Stimulated activated CD8-positive, alpha-beta memory T cell treated with anti-CD3 and anti-CD28 coated beads, Interleukin-15, amount 100 ng/mL, for 24 hours (primary cell): ENCODE data around the gene RILPL1.
"Not testable (repeated sequence)": the region's sequence is repeated elsewhere in the genome, so short reads cannot be mapped to it uniquely, and the experiment has no call there.

Experiments
- DNase-seq: peaks from one replicate; pipeline ENCODE4 v3.0.0-alpha.2; 2020; ENCODE audit warnings: low read depth

Gene RILPL1

GRCh38 chr12:123529686-123530085 is 3.8 kb downstream of the RILPL1 start:
- DNase-seq = no peak

- DNase-seq = no peak
Observed at GRCh38 chr12:123528858-123529257, 4.7 kb downstream of the RILPL1 start.

- no peak for DNase-seq
Observed at GRCh38 chr12:123526542-123527080, 6.9 kb downstream of the RILPL1 start.

DNA sequence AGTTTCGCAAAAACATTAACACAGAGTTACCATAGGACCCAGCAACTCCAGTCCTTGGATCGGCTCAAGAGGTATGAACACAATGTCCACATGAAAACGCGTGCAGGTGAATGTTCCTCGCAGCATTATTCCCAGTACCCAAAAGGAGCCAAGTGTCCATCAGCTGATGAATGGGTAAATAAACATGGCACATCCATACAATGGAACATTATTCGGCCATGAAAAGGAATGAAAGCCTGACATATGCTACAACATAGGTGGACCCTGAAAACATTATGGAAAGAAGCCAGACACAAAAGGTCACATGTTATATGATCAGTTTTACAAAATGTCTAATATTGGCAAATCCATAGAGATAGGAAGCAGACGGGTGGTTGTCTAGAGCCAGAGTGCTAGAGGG is 9.1 kb downstream of the RILPL1 start:
- no peak for DNase-seq

GRCh38 chr12:123523518-123523917 is 10.0 kb downstream of the RILPL1 start:
- no peak for DNase-seq

- no peak for DNase-seq
Observed at GRCh38 chr12:123522164-123522563, 11.4 kb downstream of the RILPL1 start.

GRCh38 chr12:123520567-123521474 is 12.7 kb downstream of the RILPL1 start:
- DNase-seq = no peak

DNA sequence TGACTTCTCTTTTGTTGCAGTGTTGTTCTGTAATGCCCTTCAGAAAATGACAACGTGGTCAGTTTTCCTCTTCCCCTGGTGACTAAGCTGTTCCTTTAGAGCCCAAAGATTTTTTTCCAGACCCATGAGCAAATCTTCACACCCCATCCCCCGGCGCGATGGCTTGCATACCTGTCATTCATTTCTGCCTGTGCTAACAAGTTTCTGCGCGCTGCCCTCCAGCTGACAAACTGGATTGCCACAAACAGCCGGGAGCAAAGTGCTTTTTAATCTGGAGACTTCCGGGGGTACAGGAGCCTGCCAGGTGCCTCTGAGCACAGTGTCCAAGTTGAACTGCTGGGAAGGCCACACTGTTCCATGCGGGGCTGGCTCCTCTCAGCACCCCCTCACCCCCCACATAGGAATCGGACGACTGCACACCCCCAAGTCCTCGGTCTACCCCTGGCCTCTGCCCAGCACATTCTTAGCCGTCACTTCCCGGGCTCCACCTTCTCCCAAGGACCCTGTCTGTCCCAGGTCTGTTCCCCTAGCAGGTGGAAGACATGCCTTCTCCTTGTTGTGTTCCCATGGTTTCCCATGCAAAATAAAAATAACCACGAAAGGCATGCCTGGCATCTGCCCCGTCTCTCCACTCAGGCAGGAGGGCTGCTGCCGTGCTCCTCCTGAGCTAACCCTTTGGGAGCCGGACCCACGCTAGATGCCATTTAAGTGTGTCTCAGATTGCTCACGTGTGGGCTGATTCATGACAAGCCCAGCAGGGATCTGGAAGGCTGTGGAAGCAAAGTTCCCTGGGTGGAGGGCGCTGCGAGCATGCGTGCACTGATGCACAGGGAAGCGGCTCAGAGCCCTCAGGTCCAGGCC is 14.1 kb downstream of the RILPL1 start:
- no peak for DNase-seq

DNA sequence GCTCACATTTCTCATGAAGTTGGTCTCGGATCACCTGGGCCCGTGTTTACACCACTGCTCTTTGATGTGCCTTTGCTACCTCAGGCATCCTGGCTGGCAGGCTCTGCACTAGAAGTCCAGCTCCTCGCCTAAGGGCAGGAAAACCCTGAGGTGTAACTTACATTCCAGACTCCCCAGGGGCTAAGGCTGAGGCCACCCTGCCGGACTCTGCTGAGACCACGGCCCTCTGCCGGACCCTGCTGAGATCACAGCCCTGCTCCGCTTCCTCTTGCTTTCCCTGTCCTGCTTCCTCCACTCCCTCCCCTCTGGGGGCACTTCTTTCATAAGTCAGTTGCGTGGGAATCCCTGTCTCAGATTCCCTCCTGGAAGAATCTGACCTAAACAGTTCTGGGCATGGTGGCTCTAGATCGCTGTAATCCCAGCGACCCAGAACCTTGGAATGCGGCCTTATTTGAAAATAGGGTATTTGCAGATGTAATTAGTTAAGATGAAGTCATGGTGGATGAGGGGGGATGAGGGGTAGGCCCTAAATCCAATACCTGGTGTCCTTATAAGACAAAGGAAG is 17.2 kb downstream of the RILPL1 start:
- no peak for DNase-seq

- not testable (repeated sequence) for DNase-seq
Observed at GRCh38 chr12:123514582-123515221, 18.8 kb downstream of the RILPL1 start.

DNA sequence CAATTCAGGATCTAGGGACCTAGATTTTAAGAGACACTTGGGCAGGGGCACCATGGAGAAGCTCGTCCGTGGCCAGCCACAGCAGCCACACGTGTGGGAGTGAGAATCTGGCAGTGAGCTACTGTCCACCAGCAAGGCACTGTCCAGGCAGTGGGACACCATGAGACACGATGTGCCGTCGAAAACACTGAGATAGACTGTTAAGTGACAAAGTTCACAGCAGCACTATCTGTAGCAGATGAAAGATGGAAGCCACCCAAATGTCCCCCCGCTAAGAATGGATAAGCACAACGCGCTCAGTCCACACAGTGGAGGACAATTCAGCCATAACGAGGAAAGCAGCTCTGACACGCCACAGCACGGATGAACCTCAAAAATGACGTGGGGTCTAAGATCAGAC is 19.7 kb downstream of the RILPL1 start:
- DNase-seq = no peak

DNA sequence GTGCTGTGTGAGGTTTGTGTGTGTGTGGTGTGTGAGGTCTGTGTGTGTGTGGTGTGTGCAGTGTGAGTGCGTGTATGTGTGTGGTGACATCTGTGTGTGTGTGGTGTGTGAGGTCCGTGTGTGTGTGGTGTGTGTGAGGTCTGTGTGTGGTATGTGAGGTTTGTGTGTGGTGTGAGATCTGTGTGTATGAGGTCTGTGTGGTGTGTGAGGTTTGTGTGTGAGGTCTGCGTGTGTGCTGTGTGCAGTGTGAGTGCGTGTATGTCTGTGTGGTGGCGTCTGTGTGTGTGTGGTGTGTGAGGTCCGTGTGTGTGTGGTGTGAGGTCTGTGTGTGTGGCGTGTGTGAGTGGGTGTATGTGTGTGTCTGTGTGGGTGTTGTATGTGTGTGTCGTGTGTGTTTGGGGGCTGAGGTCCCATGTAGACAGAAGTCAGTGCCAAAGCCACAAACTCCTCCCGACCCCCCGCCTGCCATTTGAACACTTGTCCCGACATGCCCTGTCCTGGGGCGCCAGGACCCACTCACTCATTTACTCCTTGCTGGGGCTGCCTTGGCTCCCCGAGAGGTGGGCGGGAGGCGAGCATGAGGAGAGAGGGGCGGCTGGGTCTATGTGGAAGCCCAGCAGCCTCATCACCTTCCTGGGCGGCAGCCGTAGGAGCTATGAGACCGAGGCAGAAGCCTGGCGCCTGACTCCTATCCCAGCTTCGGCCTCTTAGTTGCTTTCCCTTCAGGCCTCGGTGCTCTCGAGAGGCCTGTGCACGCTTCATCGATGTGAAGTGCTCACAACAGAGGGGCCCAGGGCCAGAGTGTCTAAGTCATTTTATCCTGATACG is 20.5 kb downstream of the RILPL1 start:
- DNase-seq = no peak

- DNase-seq = no peak
Observed at GRCh38 chr12:123506843-123507236, 26.7 kb downstream of the RILPL1 start.

- DNase-seq = no peak
Observed at GRCh38 chr12:123506059-123506842, 27.3 kb downstream of the RILPL1 start.

DNA sequence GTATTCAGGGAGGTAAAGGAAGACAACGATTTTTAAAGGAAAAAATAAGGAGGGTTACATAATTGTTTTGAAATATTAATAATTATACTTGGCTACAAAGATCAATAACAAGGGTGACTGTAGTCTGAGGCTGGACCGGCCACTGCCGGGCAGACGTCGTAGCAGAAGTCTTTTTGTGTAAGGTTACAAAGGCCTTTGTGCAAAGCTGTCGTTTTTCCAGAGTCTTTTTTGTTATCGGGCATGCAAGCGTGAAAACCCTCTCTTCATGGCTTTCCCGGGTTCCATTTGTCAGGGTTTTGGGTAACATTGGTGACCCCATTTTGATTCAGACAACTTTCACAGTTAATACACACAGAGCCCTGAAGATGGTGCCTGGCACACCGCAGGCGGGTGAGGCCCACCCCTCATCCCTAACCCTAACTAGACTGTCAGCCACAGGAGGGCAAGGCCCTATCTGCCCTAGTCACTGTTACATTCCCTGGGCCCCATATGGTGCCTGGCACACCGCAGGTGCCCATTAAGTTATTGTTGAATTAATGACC is 31.3 kb downstream of the RILPL1 start:
- DNase-seq = no peak

DNA sequence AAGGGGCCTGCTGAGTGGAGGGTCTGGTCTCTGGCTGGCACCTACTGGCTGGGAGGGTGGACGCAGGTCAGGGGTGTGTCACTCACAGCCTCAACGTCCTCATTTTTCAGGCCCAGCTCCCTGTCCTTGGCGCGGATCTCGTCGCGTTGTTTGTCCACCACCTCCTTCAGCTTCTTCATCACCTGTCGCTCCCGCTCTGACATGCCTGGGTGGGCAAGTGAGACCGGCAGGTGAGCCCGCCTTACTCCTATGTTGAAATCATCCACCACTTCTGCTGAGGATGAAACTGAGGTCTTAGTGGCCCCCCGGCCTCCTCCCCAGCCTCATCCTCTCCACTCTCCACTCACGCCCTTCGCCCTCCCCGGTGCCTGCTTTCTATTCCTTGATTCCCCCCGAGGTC is 34.2 kb downstream of the RILPL1 start:
- DNase-seq = no peak

DNA sequence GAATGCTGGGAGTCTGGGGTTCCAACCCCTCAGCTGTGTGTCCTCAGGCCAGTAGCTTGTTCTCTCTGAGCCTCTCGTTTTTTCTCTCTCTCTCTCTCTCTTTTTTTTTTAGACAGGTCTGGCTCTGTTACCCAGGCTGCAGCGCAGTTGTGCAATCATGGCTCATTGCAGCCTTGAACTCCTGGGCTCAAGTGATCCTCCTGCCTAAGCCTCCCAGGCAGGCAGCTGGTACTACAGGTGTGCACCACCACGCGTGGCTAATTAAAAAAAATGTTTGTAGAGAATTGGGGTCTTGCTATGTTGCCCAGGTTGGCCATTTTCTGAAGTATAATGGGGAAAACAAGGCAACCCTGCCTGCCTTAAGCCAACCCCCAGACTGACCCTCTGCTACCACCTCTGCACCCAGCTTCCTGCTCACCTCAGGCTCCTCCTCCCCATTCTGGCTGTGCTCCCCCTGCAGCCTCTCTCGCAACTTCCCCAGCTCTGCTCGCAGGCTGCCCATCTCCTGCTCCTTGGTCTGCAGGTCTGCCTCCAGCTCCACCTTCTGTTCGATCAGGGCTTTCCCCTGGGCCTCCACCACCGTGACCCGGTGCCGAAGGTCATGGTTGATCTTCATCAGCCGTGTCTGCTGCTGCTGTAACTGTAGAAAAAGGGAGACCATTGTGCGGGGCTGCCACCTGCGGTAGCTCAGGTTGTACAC is 35.2 kb downstream of the RILPL1 start:
- DNase-seq = no peak

GRCh38 chr12:123497065-123497464 is 36.5 kb downstream of the RILPL1 start:
- DNase-seq = no peak

GRCh38 chr12:123494124-123494851 is 39.2 kb downstream of the RILPL1 start:
- no peak for DNase-seq
